GM18868 (cell line): Measurements from ENCODE around the gene ARID1B.

Experiments
- ATAC-seq: cut with Tn5 transposase; IDR thresholded peaks from one replicate; pipeline ENCODE4 v1.9.1; 2021; ENCODE audit warnings: mild to moderate bottlenecking, moderate library complexity; ENCODE audit not compliant: unreplicated experiment

Gene ARID1B

DNA sequence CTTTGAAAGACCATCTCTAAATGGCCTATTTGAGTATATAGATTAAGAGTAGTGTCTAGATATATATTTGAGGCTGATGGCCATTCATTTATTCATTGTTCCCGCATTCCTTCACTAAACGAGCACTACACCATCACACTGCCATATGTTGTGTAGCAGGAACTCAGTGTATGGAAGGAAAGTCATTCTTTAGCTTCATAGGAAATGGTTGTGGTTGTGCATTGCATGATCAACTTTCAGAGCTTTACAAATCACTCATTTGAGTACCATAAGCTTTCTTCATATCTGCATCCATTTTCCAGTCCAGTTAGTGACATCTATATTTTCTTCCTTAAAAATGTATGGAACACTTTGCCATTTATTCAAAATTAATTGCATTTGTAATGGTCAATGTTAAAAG lies 97.9 kb downstream of the ARID1B start:
- peak; percentile 54 for ATAC-seq

DNA sequence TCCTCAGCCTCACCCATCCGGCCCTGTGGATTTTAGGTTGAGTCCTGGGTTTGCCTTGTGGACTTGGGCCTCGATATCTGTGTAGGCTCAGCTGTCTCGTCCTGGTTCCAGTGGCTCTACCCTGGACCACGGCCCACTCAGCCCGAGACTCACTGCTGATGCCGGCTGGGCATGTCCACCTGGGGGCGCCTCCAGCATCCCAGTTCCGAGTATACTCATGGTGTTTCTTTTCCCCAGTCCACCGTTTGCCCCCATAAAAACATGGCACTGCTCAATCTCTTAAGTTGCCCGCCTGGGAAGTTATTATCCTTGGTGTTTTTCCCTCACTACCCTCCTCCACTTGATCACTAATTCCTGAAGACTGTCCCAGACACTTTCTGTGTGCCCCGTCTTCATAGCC lies 99.1 kb downstream of the ARID1B start:
- no peak for ATAC-seq

- no peak for ATAC-seq
Measured at GRCh38 chr6:156877126-156877863, 100.1 kb downstream of the ARID1B start.

DNA sequence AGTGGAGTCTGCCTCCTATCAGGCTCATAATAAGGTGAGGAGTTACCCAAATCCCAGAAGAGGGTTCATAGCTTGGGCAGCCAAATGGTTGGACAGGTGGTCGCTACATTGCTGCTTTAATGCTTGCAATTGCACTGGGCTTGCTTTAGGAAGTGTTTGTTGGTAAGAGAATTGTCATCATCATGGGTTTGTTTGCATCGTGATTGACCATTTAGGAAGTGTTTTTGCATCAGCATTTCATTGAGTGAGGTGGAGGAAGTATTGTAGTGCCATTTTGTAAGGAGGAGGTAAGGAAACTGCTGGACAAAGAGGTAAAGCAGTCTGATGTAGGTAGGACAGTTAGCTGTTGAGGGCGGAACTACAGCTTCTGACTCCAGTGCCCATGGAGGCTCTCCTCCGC lies 101.5 kb downstream of the ARID1B start:
- ATAC-seq = no peak

DNA sequence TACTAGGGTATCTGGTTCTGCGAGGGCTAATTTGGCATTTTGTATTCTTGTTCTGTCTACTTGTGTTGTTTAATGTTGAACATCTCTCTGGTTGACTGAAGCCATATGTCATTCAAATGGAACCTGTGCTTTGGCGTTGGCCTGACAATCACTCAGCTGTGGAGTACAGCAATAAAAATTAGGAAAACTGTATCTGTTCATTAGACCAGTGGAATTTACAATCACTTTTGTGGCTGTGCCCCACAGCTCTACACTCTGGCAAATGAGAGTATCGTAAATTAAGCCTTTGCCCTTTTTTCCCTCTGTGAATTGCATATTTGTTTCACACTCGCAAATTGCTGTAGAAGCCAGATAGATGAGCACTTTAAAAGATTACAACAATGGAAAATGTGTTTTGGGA lies 102.0 kb downstream of the ARID1B start:
- no peak for ATAC-seq

DNA sequence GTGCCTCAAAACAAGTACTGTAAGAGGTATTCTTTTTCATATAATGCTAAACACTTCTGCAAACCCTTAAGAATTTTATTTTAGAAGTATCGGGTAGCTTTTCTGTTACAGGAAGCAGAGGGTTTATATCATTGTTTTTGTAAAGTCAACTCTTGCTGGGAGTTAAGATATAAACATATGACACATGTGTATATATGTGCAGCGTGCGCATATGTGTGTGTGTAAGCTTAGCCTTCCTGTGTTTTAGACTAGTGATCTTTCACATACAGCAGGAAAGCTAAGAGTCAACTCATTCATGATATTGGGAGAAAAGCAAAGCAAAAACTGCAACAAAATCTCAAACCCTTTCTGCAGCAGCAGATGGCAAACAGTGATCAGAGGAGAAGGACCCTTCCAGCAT lies 102.4 kb downstream of the ARID1B start:
- ATAC-seq = no peak

- ATAC-seq = no peak
Measured at GRCh38 chr6:156880913-156881312, 103.7 kb downstream of the ARID1B start.

DNA sequence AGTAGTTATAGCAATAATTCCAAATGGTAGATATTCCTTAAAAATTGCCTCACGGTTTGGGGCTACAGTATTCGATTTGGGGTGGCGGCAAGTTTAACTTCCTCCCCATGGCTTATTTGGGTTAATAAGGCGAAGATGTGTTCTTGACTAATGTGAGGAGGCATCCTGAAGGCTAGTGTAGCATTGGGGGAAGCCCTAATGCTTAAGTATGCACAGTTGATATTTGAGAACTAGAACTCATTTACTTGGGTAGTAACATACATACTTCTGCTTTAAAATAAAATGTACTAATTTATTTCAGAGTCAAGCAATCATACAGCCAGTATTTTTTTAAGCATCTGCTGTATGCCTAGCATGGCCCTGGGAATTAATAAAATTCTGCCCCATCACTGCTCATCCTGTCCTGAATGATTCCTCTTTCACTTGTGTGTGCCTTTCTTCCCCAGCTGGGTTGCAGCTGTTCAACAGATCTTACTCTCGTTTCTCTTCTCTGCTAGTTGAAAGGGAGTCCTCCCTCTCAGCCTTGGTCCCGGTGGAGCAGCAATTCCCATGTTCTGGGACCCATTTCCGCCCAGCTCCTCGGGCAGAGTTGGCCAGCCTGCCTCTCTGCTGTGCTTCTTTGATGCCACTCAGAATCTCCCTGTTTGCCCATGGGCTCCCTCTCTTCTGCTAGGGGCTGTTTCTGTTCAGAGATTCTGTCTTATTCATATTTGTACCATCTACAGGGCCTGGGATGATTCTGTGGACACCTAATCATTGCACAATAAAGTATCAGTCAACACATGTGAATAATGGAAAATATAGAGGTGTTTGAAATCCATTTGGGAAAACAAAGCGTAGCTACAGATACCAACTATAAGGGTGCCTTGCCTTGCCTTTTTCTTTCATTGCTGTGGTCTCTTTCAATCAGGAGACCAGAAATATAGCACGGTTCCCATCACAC lies 104.8 kb downstream of the ARID1B start:
- ATAC-seq = peak; percentile 32

DNA sequence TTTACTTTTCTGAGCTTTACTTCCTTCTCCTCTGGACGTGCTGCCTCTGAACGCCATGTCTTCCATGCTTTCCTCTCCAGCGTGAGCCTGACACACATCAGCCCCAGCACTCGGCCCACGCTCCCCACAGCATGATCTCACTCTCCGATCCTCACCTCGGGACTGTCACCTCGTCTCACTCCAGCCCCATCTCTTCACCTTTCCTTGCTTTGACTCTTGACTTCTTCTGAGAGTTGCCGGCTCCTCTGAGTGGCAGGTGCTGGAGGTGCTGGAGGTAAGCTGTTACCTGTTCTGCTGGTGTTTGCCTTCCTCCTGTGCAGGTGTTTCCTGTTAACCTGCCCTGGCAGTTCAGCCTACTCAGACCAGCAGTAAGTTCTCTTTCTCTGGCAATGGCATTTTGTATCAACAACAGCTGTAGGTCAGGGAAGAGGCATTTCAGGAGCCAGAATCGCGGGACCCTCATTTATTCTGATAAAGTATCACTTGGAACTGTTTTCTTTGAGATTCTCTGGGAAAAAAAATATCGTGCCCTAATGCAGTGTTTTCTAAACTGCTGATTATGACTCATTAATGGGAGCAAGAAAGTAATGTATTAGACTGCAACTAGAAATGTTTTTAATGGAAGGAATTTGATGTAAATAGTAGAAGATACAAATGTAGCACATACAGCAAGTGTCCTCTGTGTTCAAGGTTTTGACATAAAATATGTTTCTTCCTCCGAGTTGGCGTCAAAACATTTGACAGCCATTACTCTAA lies 106.5 kb downstream of the ARID1B start:
- ATAC-seq = peak; percentile 37

DNA sequence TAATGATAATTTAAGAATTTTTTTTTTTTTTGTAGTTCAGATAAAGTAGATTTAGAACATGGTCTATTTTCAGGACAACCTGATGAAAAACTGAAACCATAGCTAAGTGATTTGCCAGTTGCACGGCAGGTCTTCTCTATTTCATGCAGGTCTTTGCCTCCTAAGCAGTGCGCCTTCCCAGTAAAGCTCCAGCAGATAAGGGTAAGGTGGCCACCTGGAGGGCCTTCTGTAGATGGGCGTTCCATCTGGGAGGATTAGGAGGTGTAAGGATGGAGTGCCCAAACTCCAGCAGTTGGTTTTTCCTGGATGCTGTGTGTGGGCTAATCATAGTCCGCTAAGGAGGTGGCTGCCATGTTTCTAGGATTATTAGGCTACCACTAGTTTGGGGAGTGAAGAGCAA lies 107.1 kb downstream of the ARID1B start:
- ATAC-seq = no peak

GRCh38 chr6:156885562-156885961 lies 108.4 kb downstream of the ARID1B start:
- no peak for ATAC-seq

DNA sequence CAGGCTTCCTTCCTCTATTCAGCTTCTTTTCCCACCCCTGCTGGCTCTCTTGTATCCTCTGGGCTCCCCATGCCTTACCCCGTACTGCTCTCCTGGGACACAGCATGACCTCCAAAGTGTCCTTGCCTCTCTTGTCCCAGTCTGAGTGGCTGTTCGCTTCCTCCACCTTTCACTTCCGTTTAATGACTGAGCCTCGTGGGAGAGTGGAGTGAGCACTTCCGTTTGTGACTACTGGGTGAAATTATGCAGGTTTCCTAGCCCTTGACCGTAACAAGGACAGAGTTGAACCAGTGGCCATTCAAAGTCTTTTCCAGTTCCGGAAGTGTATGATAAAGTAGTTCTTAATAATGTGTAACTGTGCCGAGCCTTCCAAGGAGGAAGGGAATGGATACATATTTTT lies 109.2 kb downstream of the ARID1B start:
- ATAC-seq = no peak

- ATAC-seq = no peak
Measured at GRCh38 chr6:156887623-156888269, 110.6 kb downstream of the ARID1B start.

GRCh38 chr6:156889469-156889868 lies 112.3 kb downstream of the ARID1B start:
- ATAC-seq = no peak

DNA sequence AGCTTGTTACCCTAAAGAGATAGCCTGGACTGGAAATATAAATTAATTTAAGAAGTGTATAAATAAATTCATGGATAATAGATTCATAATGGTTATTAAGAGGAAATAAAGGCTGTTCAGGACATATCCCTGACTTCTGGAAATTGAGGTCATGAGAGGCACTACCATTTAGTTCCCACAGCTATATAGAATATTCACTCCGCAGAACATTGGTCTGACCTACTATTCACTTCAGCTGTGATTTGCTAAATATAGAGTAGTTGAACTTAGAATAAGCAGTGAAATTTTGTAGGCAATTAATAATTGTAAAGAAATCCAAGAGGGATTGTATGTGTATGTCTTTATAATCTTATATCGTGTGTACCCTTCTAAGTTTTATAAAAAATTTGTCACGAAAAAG lies 112.8 kb downstream of the ARID1B start:
- no peak for ATAC-seq

DNA sequence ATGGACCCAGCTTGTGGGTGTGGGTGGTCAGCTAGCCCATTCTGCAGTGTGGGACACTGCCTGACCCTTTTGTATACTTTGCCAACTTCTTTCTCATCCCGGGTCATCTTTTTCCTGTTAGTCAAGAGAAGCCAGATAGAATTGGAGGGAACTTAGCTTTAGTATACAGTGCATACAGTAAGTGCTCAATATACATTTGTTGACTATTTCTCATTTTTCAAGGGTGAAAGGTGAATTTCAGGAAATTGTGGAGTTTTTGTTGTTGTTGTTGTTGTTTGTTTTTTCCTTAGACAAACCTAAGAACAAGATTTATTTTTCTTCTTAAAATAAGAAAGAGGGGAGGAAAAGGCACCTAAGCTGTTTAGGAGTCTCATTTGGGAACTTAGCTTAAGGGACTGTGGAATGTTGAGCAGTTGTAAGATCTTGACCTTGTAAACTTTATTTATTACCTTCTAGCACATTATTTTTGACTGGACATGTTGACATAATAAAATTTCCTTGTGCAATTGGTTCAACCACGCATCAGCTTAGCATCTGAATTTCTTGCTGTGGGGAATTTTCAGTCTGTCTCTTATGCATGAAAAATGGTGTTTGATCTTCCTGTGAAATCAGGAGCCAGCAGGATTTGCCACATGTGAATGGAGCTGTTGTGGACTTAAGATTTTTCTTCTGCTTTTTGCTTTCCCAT lies 113.6 kb downstream of the ARID1B start:
- ATAC-seq = no peak

DNA sequence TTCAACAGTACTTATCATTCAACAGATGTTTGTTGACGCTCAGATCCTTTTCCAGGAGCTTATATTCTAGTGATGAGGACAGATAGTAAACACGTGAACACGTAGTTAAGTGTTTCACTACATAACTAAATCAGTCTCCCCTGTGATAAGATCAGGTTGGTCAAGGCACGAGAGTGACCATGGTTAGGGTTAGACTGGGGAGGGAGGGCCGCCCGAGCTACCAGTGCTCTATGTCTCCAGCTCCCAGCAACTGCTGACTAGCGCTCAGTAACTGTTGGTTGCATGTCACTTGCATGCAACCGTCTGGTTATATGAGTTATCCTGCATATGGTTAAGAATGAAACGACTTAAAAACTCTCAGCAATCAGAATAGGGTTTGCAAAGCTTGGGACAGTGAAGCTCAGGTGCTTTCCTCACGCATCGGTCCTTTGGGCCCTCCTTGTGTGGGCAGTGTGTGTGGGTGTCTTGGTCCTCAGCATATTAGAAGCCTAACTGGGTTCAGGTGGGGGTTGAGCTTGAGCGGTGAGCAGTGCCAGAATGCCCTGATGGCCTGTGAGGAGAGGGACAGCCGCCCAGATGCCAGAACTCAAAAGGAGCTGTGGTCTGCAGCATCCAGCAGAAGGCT lies 120.8 kb downstream of the ARID1B start:
- no peak for ATAC-seq

- no peak for ATAC-seq
Measured at GRCh38 chr6:156899071-156899470, 121.9 kb downstream of the ARID1B start.

DNA sequence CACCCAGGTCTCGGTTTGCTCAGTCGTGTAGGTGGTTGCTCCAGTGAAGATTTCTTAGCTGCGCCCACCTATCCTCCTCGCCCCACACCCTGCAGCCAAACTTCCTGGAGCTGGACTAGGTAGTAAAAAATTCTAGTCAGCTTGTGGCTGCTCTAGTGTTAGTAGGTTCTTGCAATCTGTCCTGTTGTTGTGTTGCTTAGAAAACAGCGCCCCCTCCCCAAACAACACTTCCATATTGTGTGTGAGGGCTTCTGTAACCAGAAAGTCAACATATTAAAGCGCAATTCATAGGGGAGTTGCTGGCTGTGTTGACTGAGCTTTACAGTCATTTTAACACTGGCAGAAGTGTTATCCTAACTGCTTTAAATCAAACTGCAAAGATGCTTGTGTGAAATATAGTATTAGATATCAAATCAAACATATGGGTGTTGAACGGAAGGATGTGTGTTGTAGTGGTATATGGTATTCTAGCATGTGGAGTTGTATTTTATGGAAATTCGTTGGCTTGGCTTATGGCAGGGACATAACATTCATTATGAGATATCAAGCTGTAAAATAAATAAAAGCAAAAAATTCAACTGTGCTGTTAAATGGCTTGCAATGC lies 122.5 kb downstream of the ARID1B start:
- ATAC-seq = no peak
